Brain microvascular endothelial cell (primary cell): ENCODE results near the gene SLC52A1.
"Not testable (repeated sequence)": the region's sequence is repeated elsewhere in the genome, so short reads cannot be mapped to it uniquely, and the experiment has no call there.

Experiments used
- DNase-seq: peaks from one replicate; pipeline ENCODE4 v3.0.0-alpha.2; 2020
- H3K27ac ChIP-seq: fragments of 250-450 bp; sonication (Bioruptor Pico); 2 replicates; pipeline ENCODE4 v1.5.1; 2020; ENCODE audit warnings: mild to moderate bottlenecking, moderate library complexity
- H3K27me3 ChIP-seq: fragments of 250-450 bp; sonication (Bioruptor Pico); replicated peaks from 2 replicates; pipeline ENCODE4 v1.5.1; 2020; ENCODE audit warnings: mild to moderate bottlenecking
- H3K36me3 ChIP-seq: fragments of 250-450 bp; sonication (Bioruptor Pico); replicated peaks from 2 replicates; pipeline ENCODE4 v1.5.1; 2020; ENCODE audit warnings: mild to moderate bottlenecking
- H3K4me3 ChIP-seq: 2 replicates; pipeline ENCODE4 v1.5.1; 2011; ENCODE audit warnings: low read depth, mild to moderate bottlenecking, control low read depth, low read length, moderate library complexity
- CTCF ChIP-seq: IDR thresholded peaks from 2 replicates; pipeline ENCODE4 v1.5.1; 2011; ENCODE audit warnings: low read depth, mild to moderate bottlenecking, moderate library complexity, low read length, control low read depth, inconsistent platforms; ENCODE audit errors: missing control alignments
- in situ Hi-C: cut with HindIII; loops from 2 replicates; pipeline ENCODE4 v1.10.0; 2017; ENCODE audit warnings: low sequenced_read_pairs, low pct_ligation_motif_present

SLC52A1 gene

GRCh38 chr17:5033352-5034015 is 1.7 kb downstream of the SLC52A1 start:
- no peak overlapping the region for H3K4me3 ChIP-seq
- H3K27ac ChIP-seq: no peak overlapping the region
- H3K36me3 ChIP-seq: no peaks in the 10 kb centered on the region
- H3K27me3 ChIP-seq: no peaks in the 10 kb centered on the region
- TF ChIP-seq CTCF: no peak
- DNase-seq: no peak
- in situ Hi-C loops: no loop called here

GRCh38 chr17:5032865-5033264 is 2.4 kb downstream of the SLC52A1 start:
- H3K27ac ChIP-seq: no peak overlapping the region
- in situ Hi-C loops: no loop called here

GRCh38 chr17:5031365-5032082 is 3.7 kb downstream of the SLC52A1 start:
- Histone ChIP-seq H3K27ac (no peak overlapping the region), H3K36me3 (no peaks in the 10 kb centered on the region), H3K4me3 (peak overlapping the region; percentile 33), H3K27me3 (no peaks in the 10 kb centered on the region)
- TF ChIP-seq CTCF: peak; percentile 88
- in situ Hi-C loops: no loop called here
- peak; percentile 68 for DNase-seq

More at GRCh38 chr17:5032865-5033264, 2.4 kb downstream of the SLC52A1 start:
- Histone ChIP-seq H3K27me3 (no peaks in the 10 kb centered on the region), H3K4me3 (no peak overlapping the region), H3K36me3 (no peaks in the 10 kb centered on the region)
- no peak for TF ChIP-seq CTCF
- DNase-seq: no peak

- H3K27me3 ChIP-seq, DNase-seq, H3K27ac ChIP-seq, H3K36me3 ChIP-seq, in situ Hi-C loops, H3K4me3 ChIP-seq: not testable (repeated sequence)
These were observed 5.1 kb downstream of the SLC52A1 start for GRCh38 chr17:5030168-5030567.

GRCh38 chr17:5027916-5028315 is 7.3 kb downstream of the SLC52A1 start:
- Histone ChIP-seq H3K27ac (no peak overlapping the region), H3K36me3 (peaks cover 10% of the 10 kb centered on the region), H3K27me3 (no peaks in the 10 kb centered on the region), H3K4me3 (no peak overlapping the region)
- in situ Hi-C loops: no loop called here
- DNase-seq: no peak
- no peak for TF ChIP-seq CTCF

- H3K27ac ChIP-seq: no peak overlapping the region
- no peak overlapping the region for H3K4me3 ChIP-seq
- H3K27me3 ChIP-seq: no peaks in the 10 kb centered on the region
- no peak for TF ChIP-seq CTCF
- in situ Hi-C loops: no loop called here
- H3K36me3 ChIP-seq: peaks cover 15% of the 10 kb centered on the region
- DNase-seq: no peak
These were observed 7.9 kb downstream of the SLC52A1 start for GRCh38 chr17:5027299-5027698.
